ENCODE results near the gene KCNAB1. TPM values are rescaled to one million over a fixed set of nuclear protein-coding genes. Genes with fewer than 3 reads are reported as not detected.
"Not testable (repeated sequence)": the region's sequence is repeated elsewhere in the genome, so short reads cannot be mapped to it uniquely, and the experiment has no call there.

KCNAB1 gene
- total RNA-seq, 4 donors from 2014 or later = 0.20 to 3.0 (median 1.6) TPM

DNA sequence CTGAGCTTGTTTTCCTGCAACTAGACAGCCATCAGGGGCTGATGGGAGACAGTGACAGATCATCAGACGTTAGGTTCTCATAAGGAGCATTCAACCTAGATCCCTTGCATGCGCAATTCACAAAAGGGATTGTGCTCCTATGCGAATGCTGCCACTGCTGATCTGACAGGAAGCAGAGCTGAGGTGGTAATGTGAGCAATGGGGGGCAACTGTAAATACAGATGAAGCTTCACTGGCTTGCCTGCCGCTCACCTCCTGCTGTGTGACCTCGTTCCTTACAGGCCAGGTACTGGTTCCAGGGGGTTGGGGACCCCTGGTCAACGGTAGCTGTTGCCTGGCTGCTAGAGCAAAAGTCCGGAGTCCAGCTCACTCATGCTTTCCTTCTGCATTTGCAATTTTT lies 26.4 kb upstream of the KCNAB1 start:
- no peak for TF ChIP-seq CTCF (IDR thresholded peaks at IDR 0.05)
- TF ChIP-seq POLR2A (IDR thresholded peaks at IDR 0.05) = no peak
- no peak for TF ChIP-seq POLR2AphosphoS5 (IDR thresholded peaks at IDR 0.05)
- TF ChIP-seq EP300 (IDR thresholded peaks at IDR 0.05; ENCODE audit: low read depth) = no peak
- Histone ChIP-seq H3K4me3 (no peak overlapping the region), H3K36me3 (no peaks in the 10 kb centered on the region), H3K27me3 (no peaks in the 10 kb centered on the region), H3K27ac (no peak overlapping the region), H3K4me1 (no peaks in the 10 kb centered on the region), H3K9me3 (no peaks in the 10 kb centered on the region)
- no peak for DNase-seq
- 54% methylated on average over 7 of the region's 7 CpGs; no CpG with 5 or more reads in 1 of the 2 donors for WGBS, 2 donors (ENCODE audit: low coverage in 1 of 2)
- intact Hi-C loops (cut with DNase I; ENCODE audit: low total_unique reads) (no loop called here), in situ Hi-C loops (cut with MboI; ENCODE audit: low pct_ligation_motif_present in 1 of 4, low pct_unique_long_range_greater_than_20kb in 1 of 4, low sequenced_read_pairs in 3 of 4) (no loop called here)

DNA sequence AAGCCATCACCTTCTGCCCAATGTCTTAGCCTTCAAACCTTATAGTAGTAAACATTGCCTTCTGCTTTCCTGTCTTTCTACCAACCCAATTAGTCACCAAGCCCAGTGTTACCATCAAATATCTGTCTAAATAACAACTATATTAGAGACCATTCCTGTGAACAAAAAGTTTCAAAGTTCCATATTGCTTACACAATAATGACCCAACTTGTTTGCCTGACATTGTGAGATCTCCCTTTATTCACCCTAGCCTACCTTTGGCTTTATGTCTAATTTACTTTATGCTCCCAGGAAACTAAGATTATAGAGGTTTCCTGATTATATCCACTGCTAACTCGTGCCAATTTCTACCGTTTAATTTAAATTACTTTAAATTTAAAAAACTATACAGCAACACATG lies 26.0 kb upstream of the KCNAB1 start:
- H3K4me3 ChIP-seq = no peak overlapping the region
- H3K4me1 ChIP-seq = no peaks in the 10 kb centered on the region
- no peaks in the 10 kb centered on the region for H3K9me3 ChIP-seq
- H3K36me3 ChIP-seq = no peaks in the 10 kb centered on the region
- 64 to 74% methylated on average over 2 of the region's 2 CpGs for WGBS, 2 donors (ENCODE audit: low coverage in 1 of 2)
- no peak overlapping the region for H3K27ac ChIP-seq
- TF ChIP-seq POLR2A (IDR thresholded peaks at IDR 0.05) (no peak), CTCF (IDR thresholded peaks at IDR 0.05) (no peak), EP300 (IDR thresholded peaks at IDR 0.05; ENCODE audit: low read depth) (no peak), POLR2AphosphoS5 (IDR thresholded peaks at IDR 0.05) (no peak)
- in situ Hi-C loops (cut with MboI; ENCODE audit: low pct_ligation_motif_present in 1 of 4, low pct_unique_long_range_greater_than_20kb in 1 of 4, low sequenced_read_pairs in 3 of 4) = no loop called here
- intact Hi-C loops (cut with DNase I; ENCODE audit: low total_unique reads) = no loop called here
- no peak for DNase-seq
- H3K27me3 ChIP-seq = no peaks in the 10 kb centered on the region

DNA sequence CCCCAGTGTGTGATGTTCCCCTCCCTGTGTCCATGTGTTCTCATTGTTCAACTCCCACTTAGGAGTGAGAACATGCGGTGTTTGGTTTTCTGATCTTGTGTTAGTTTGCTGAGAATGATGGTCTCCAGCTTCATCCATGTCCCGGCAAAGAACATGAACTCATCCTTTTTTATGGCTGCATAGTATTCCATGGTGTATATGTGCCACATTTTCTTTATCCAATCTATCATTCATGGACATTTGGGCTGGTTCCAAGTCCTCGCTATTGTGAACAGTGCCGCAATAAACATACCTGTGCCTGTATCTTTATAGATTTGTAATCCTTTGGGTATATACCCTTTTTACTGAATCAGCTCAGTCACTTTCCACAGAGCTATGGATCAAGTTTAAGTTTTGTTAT lies 24.7 kb upstream of the KCNAB1 start:
- H3K36me3 ChIP-seq; H3K27ac ChIP-seq; H3K27me3 ChIP-seq; H3K4me1 ChIP-seq; in situ Hi-C loops (cut with MboI; ENCODE audit: low pct_ligation_motif_present in 1 of 4, low pct_unique_long_range_greater_than_20kb in 1 of 4, low sequenced_read_pairs in 3 of 4); H3K4me3 ChIP-seq; DNase-seq; intact Hi-C loops (cut with DNase I; ENCODE audit: low total_unique reads); H3K9me3 ChIP-seq: not testable (repeated sequence)
- 95 to 98% methylated on average over 4 of the region's 4 CpGs for WGBS, 2 donors (ENCODE audit: low coverage in 1 of 2)

DNA sequence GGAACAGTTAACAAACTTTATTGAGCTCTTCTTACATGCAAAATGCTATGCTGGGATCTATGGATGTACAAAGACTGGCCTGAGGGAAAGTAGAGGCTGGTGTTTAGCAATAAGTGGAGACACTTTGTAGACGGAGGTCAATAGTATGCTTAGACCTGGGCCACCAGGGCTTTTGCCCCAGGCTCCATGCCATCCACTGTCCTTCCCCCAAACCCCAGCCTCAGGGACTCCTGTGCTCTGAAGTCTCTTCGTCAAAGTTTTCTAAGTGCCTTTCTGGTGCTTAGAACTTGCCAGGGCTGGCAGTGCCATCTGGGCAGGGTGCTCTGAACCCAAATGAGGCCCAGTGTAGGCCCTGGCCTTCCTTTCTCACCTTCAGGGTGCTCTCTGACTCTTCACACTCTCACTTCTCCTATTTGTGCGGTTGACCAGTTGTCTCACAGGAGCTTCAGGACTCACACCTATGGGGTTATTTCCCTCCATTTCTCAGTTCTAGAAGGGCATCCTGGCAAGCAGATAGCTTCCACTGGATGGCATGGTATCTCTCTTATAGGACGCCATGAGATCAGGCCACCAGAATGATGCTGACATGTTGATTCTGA lies 21.8 kb upstream of the KCNAB1 start:
- no peaks in the 10 kb centered on the region for H3K27me3 ChIP-seq
- H3K9me3 ChIP-seq = no peaks in the 10 kb centered on the region
- no peak overlapping the region for H3K4me3 ChIP-seq
- WGBS, 2 donors (ENCODE audit: low coverage in 1 of 2) = 86% methylated on average over 4 of the region's 4 CpGs; no CpG with 5 or more reads in 1 of the 2 donors
- in situ Hi-C loops (cut with MboI; ENCODE audit: low pct_ligation_motif_present in 1 of 4, low pct_unique_long_range_greater_than_20kb in 1 of 4, low sequenced_read_pairs in 3 of 4) = no loop called here
- H3K36me3 ChIP-seq = no peaks in the 10 kb centered on the region
- intact Hi-C loops (cut with DNase I; ENCODE audit: low total_unique reads) = no loop called here
- no peaks in the 10 kb centered on the region for H3K4me1 ChIP-seq
- H3K27ac ChIP-seq = no peak overlapping the region
- TF ChIP-seq POLR2A (IDR thresholded peaks at IDR 0.05) = no peak
- TF ChIP-seq POLR2AphosphoS5 (IDR thresholded peaks at IDR 0.05) = no peak
- TF ChIP-seq CTCF (IDR thresholded peaks at IDR 0.05) = no peak
- no peak for TF ChIP-seq EP300 (IDR thresholded peaks at IDR 0.05; ENCODE audit: low read depth)
- DNase-seq = no peak

- H3K4me1 ChIP-seq; H3K36me3 ChIP-seq; H3K27me3 ChIP-seq; H3K4me3 ChIP-seq; DNase-seq; intact Hi-C loops (cut with DNase I; ENCODE audit: low total_unique reads); in situ Hi-C loops (cut with MboI; ENCODE audit: low pct_ligation_motif_present in 1 of 4, low pct_unique_long_range_greater_than_20kb in 1 of 4, low sequenced_read_pairs in 3 of 4); H3K27ac ChIP-seq; H3K9me3 ChIP-seq: not testable (repeated sequence)
- WGBS, 2 donors (ENCODE audit: low coverage in 1 of 2) = 93% methylated on average over 25 of the region's 27 CpGs; no CpG with 5 or more reads in 1 of the 2 donors
Observed at GRCh38 chr3:156099348-156099747, 21.0 kb upstream of the KCNAB1 start.

GRCh38 chr3:156099984-156100383 lies 20.4 kb upstream of the KCNAB1 start:
- DNase-seq; H3K4me1 ChIP-seq; H3K27me3 ChIP-seq; H3K36me3 ChIP-seq; in situ Hi-C loops (cut with MboI; ENCODE audit: low pct_ligation_motif_present in 1 of 4, low pct_unique_long_range_greater_than_20kb in 1 of 4, low sequenced_read_pairs in 3 of 4); H3K27ac ChIP-seq; H3K9me3 ChIP-seq; H3K4me3 ChIP-seq; intact Hi-C loops (cut with DNase I; ENCODE audit: low total_unique reads): not testable (repeated sequence)
- 91% methylated on average over 9 of the region's 9 CpGs; no CpG with 5 or more reads in 1 of the 2 donors for WGBS, 2 donors (ENCODE audit: low coverage in 1 of 2)

All from transverse colon (tissue), 4 donors.